IMR-90 (cell line): Measurements from ENCODE around the gene AS3MT. TPM values are rescaled to one million over a fixed set of nuclear protein-coding genes. Genes with fewer than 3 reads are reported as not detected.

ENCODE experiments used
- ATAC-seq: fragments of 200-7000 bp; cut with Tn5 transposase; 2 replicates; pipeline ENCODE4 v1.9.1; 2020; ENCODE audit warnings: low read depth, mild to moderate bottlenecking, moderate library complexity
- BruUV-seq: library from RNA; stranded (reverse); fragments of 400-500 nt; replicated peaks from 2 replicates; lab custom pipeline; 2021; lab: Mats Ljungman, UMichigan
- CTCF ChIA-PET: fragments of 300-600 bp; formaldehyde crosslinking; extraction: SDS; loops from one replicate; lab custom pipeline; 2021; ENCODE audit warnings: antibody characterized with exemption; lab: Yijun Ruan, JAX
- POLR2A ChIA-PET: fragments of 300-600 bp; sonication (Branson Sonifier 250); formaldehyde crosslinking; loops from one replicate; lab custom pipeline; 2022; ENCODE audit warnings: antibody characterized with exemption; ENCODE audit not compliant: unreplicated experiment; lab: Charles Lee
- DNase-seq: peaks from one replicate; pipeline ENCODE4 v3.0.0; 2013
- H2AFZ ChIP-seq: replicated peaks from 2 replicates; pipeline ENCODE3; 2013; ENCODE audit warnings: low read length, mild to moderate bottlenecking; ENCODE audit not compliant: poor library complexity
- H2AK5ac ChIP-seq: 2 replicates; pipeline ENCODE4 v1.6.1; 2013; ENCODE audit warnings: low read depth, low read length, inconsistent platforms
- H2AK9ac ChIP-seq: replicated peaks from 2 replicates; pipeline ENCODE3; 2013; ENCODE audit warnings: mild to moderate bottlenecking, low read depth, low read length, moderate library complexity; ENCODE audit not compliant: poor library complexity
- H2BK120ac ChIP-seq: 2 replicates; pipeline ENCODE4 v1.6.1; 2013; ENCODE audit warnings: low read depth, low read length, inconsistent platforms
- H2BK15ac ChIP-seq: 3 replicates; pipeline ENCODE4 v1.6.1; 2013; ENCODE audit warnings: low read depth, low read length, inconsistent platforms
- H2BK20ac ChIP-seq: 2 replicates; pipeline ENCODE4 v1.6.1; 2013; ENCODE audit warnings: low read depth, mild to moderate bottlenecking, inconsistent platforms, low read length, moderate library complexity
- H2BK5ac ChIP-seq: 2 replicates; pipeline ENCODE4 v1.6.1; 2013; ENCODE audit warnings: mild to moderate bottlenecking, low read depth, low read length, inconsistent platforms; ENCODE audit not compliant: poor library complexity, severe bottlenecking
- H3K14ac ChIP-seq: replicated peaks from 2 replicates; pipeline ENCODE4 v1.6.1; 2013; ENCODE audit warnings: low read depth, low read length, inconsistent platforms
- H3K18ac ChIP-seq: 2 replicates; pipeline ENCODE4 v1.6.1; 2013; ENCODE audit warnings: low read depth, low read length, control low read depth
- H3K23ac ChIP-seq: 2 replicates; pipeline ENCODE4 v1.6.1; 2013; ENCODE audit warnings: low read depth, low read length, inconsistent platforms
- H3K27ac ChIP-seq: 2 replicates; pipeline ENCODE4 v1.5.1; 2013; ENCODE audit warnings: mild to moderate bottlenecking, control low read depth, low read length; ENCODE audit not compliant: insufficient read depth
- H3K27me3 ChIP-seq: 2 replicates; pipeline ENCODE4 v1.6.1; 2013; ENCODE audit warnings: low read length; ENCODE audit not compliant: control insufficient read depth, insufficient read depth
- H3K36me3 ChIP-seq: 2 replicates; pipeline ENCODE4 v1.6.1; 2013; ENCODE audit warnings: low read length, mixed read lengths; ENCODE audit not compliant: control insufficient read depth, insufficient read depth
- H3K4ac ChIP-seq: 2 replicates; pipeline ENCODE4 v1.6.1; 2013; ENCODE audit warnings: low read depth, low read length, inconsistent platforms
- H3K4me1 ChIP-seq: 2 replicates; pipeline ENCODE4 v1.6.1; 2013; ENCODE audit warnings: low read length, mixed read lengths; ENCODE audit not compliant: control insufficient read depth, insufficient read depth
- H3K4me2 ChIP-seq: 2 replicates; pipeline ENCODE4 v1.6.1; 2013; ENCODE audit warnings: low read depth, mild to moderate bottlenecking, control low read depth, low read length, moderate library complexity
- H3K4me3 ChIP-seq: 2 replicates; pipeline ENCODE4 v1.5.1; 2013; ENCODE audit warnings: low read depth, mild to moderate bottlenecking, control low read depth, low read length, moderate library complexity; ENCODE audit not compliant: insufficient read depth
- H3K56ac ChIP-seq: 2 replicates; pipeline ENCODE4 v1.6.1; 2013; ENCODE audit warnings: low read length, inconsistent platforms; ENCODE audit not compliant: insufficient read depth; ENCODE audit errors: extremely low read depth
- H3K79me1 ChIP-seq, 2 experiments: 2 replicates each; pipeline ENCODE4 v1.6.1; 2013; ENCODE audit warnings: low read length in 2 of 2, inconsistent platforms in 1 of 2, low read depth in 1 of 2
- H3K9ac ChIP-seq: 2 replicates; pipeline ENCODE4 v1.6.1; 2013; ENCODE audit warnings: low read depth, low read length, control low read depth
- H3K9me1 ChIP-seq: 2 replicates; pipeline ENCODE4 v1.6.1; 2013; ENCODE audit warnings: low read length, inconsistent platforms; ENCODE audit not compliant: insufficient read depth
- H3K9me3 ChIP-seq: 2 replicates; pipeline ENCODE4 v1.6.1; 2013; ENCODE audit warnings: low read length; ENCODE audit not compliant: control insufficient read depth, insufficient read depth
- H4K20me1 ChIP-seq: 2 replicates; pipeline ENCODE4 v1.6.1; 2013; ENCODE audit warnings: low read length, inconsistent platforms; ENCODE audit not compliant: insufficient read depth
- H4K5ac ChIP-seq: 2 replicates; pipeline ENCODE4 v1.6.1; 2013; ENCODE audit warnings: mild to moderate bottlenecking, low read depth, low read length, control low read depth
- H4K8ac ChIP-seq, 2 experiments: 2 replicates each; pipeline ENCODE4 v1.6.1; 2013; ENCODE audit warnings: low read depth in 2 of 2, low read length in 2 of 2, control low read depth in 1 of 2, inconsistent platforms in 1 of 2
- H4K91ac ChIP-seq: 2 replicates; pipeline ENCODE4 v1.6.1; 2013; ENCODE audit warnings: low read depth, low read length, inconsistent platforms; ENCODE audit not compliant: insufficient read depth
- CEBPB ChIP-seq: IDR thresholded peaks from 2 replicates; pipeline ENCODE4 v1.6.1; 2012; ENCODE audit warnings: low read depth, low read length, improper control_type of control experiment
- MXI1 ChIP-seq: IDR thresholded peaks from 2 replicates; pipeline ENCODE4 v1.6.1; 2012; ENCODE audit warnings: low read depth, mild to moderate bottlenecking, low read length, moderate library complexity, borderline replicate concordance
- RAD21 ChIP-seq: IDR thresholded peaks from 2 replicates; pipeline ENCODE4 v1.6.1; 2012; ENCODE audit warnings: low read length, improper control_type of control experiment
- WGBS, 2 experiments: methylation state at CpG; one replicate each; pipeline versions ENCODE4 v1.1.5 to v1.1.7; 2013; ENCODE audit warnings: missing lambda C conversion rate in 2 of 2; ENCODE audit not compliant: insufficient read length in 1 of 2; ENCODE audit errors: extremely low coverage in 2 of 2; 5-methylcytosine and 5-hydroxymethylcytosine counted together
- dilution Hi-C: fragments of 300-500 bp; cut with HindIII; formaldehyde crosslinking; loops from one replicate; pipeline ENCODE4 v1.14.3; 2018; ENCODE audit warnings: low sequenced_read_pairs; ENCODE audit not compliant: unreplicated experiment
- in situ Hi-C: fragments of 300-500 bp; cut with MboI; formaldehyde crosslinking; loops from 3 replicates; pipeline ENCODE4 v1.14.3; 2019; ENCODE audit warnings: low sequenced_read_pairs, inconsistent platforms, mixed read lengths
- intact Hi-C: fragments of 100-400 bp; cut with micrococcal nuclease; formaldehyde crosslinking; loops from 2 replicates; pipeline ENCODE4 v1.10.0; 2022
- polyA plus RNA-seq, 3 experiments: library from polyadenylated mRNA; depleted of rRNA; stranded (reverse); fragments of >200 nt; gene quantifications; 2 replicates each; pipeline ENCODE4 v1.2.3, GENCODE V29; 2012; ENCODE audit warnings: low replicate concordance in 1 of 3
- total RNA-seq: library from RNA; depleted of rRNA; stranded (reverse); fragments of >200 nt; gene quantifications from 2 replicates; pipeline ENCODE4 v1.2.3, GENCODE V29; 2012

The AS3MT gene
- total and polyA plus RNA-seq, 2 of the 4 experiments (the other 2 are of a cell fraction), result 2.7 to 3.6 TPM

- H3K4me3 ChIP-seq, result peak overlapping the region; percentile 72
- H2BK15ac ChIP-seq, result peak overlapping the region; percentile 84; the same call in 2 of the 3 replicates
- peak overlapping the region; percentile 89 for H3K4ac ChIP-seq
- H3K14ac ChIP-seq, result peak overlapping the region; percentile 90
- no peak for DNase-seq
- no peaks in the 10 kb centered on the region for H3K27me3 ChIP-seq
- H4K20me1 ChIP-seq, result peaks cover 29% of the 10 kb centered on the region; the same call in 1 of the 2 replicates
- peaks cover 3% of the 10 kb centered on the region; the same call in 1 of the 2 replicates for H3K4me1 ChIP-seq
- H3K9me1 ChIP-seq, result peaks cover 3% of the 10 kb centered on the region; the same call in 1 of the 2 replicates
- H2AK5ac ChIP-seq, result peak overlapping the region; percentile 89; the same call in 1 of the 2 replicates
- intact Hi-C loops, result loop anchor here (1.0 to 2.0 kb wide), 2 partner anchors 43 to 134 kb away; no protein-coding TSS in a partner anchor
- H3K9ac ChIP-seq, result peak overlapping the region; percentile 83
- H3K23ac ChIP-seq, result peak overlapping the region; percentile 93
- H3K56ac ChIP-seq, result peak overlapping the region; percentile 63; the same call in 1 of the 2 replicates
- POLR2A ChIA-PET, result no interaction called here
- H4K5ac ChIP-seq, result peak overlapping the region; percentile 13; the same call in 1 of the 2 replicates
- peak overlapping the region; percentile 65; the same call in 1 of the 2 replicates for H3K18ac ChIP-seq
- WGBS, 2 experiments, result no CpG with 5 or more reads among the region's 9 CpGs
- TF ChIP-seq MXI1, result no peak
- peak; percentile 3; the same call in 1 of the 2 replicates for TF ChIP-seq RAD21
- TF ChIP-seq CEBPB, result no peak
- dilution Hi-C loops, result no loop called here
- CTCF ChIA-PET, result interaction anchor here (0.6 to 1.8 kb wide), 2 partner anchors 125 to 319 kb away, joined by 3 to 6 read pairs; no protein-coding TSS in a partner anchor
- H2BK120ac ChIP-seq, result peak overlapping the region; percentile 81
- H2BK5ac ChIP-seq, result peak overlapping the region; percentile 85
- peak overlapping the region; percentile 91 for H3K27ac ChIP-seq
- 0 out of 2 replicates have a peak, but pooled peaks cover 1% of the 10 kb centered on the region for H3K36me3 ChIP-seq
- BruUV-seq, result no TSS peak
- H2AK9ac ChIP-seq, result peak overlapping the region; percentile 83
- peak overlapping the region; percentile 86 for H3K4me2 ChIP-seq
- H4K8ac ChIP-seq, result peak overlapping the region; percentile 71 to 84; a peak in 2 of 4 replicates
- peaks cover 2 to 50% of the 10 kb centered on the region in 2 experiments; a peak in 3 of 4 replicates for H3K79me1 ChIP-seq
- in situ Hi-C loops, result loop anchor here (5.0 kb wide), 2 partner anchors 142 to 322 kb away; no protein-coding TSS in a partner anchor
- no peaks in the 10 kb centered on the region for H3K9me3 ChIP-seq
- no peak for ATAC-seq
- H2BK20ac ChIP-seq, result peak overlapping the region; percentile 43; the same call in 1 of the 2 replicates
- peak overlapping the region; percentile 79 for H4K91ac ChIP-seq
- H2AFZ ChIP-seq, result peak overlapping the region; percentile 99
Observed at GRCh38 chr10:102919992-102920739, 50.9 kb downstream of the AS3MT start.
